HEK293T (cell line): ENCODE results near the gene MEGF6.

Experiments
- ARNT ChIP-seq: fragments of 450-650 bp; IDR thresholded peaks from 2 replicates; pipeline ENCODE4 v1.6.1; 2017; ENCODE audit warnings: mild to moderate bottlenecking
- BHLHE40 ChIP-seq: fragments of 450-650 bp; IDR thresholded peaks from 2 replicates; pipeline ENCODE4 v1.6.1; 2016; ENCODE audit warnings: mild to moderate bottlenecking, moderate library complexity, borderline replicate concordance
- ELF4 ChIP-seq: fragments of 450-650 bp; IDR thresholded peaks from 2 replicates; pipeline ENCODE4 v1.6.1; 2017; ENCODE audit warnings: antibody characterized with exemption
- FOXA1 ChIP-seq: fragments of 450-650 bp; IDR thresholded peaks from 2 replicates; pipeline ENCODE4 v1.6.1; 2016; ENCODE audit warnings: mild to moderate bottlenecking
- FOXK2 ChIP-seq: fragments of 450-650 bp; IDR thresholded peaks from 2 replicates; pipeline ENCODE4 v1.6.1; 2016; ENCODE audit warnings: mild to moderate bottlenecking
- FOXM1 ChIP-seq: fragments of 450-650 bp; IDR thresholded peaks from 2 replicates; pipeline ENCODE4 v1.6.1; 2017; ENCODE audit warnings: mild to moderate bottlenecking, borderline replicate concordance
- HDGF ChIP-seq: fragments of 450-650 bp; IDR thresholded peaks from 2 replicates; pipeline ENCODE4 v1.6.1; 2017; ENCODE audit warnings: antibody characterized with exemption, borderline replicate concordance
- NFRKB ChIP-seq: fragments of 450-650 bp; IDR thresholded peaks from 2 replicates; pipeline ENCODE4 v1.6.1; 2016; ENCODE audit warnings: mild to moderate bottlenecking, moderate library complexity
- SP1 ChIP-seq: fragments of 450-650 bp; IDR thresholded peaks from 2 replicates; pipeline ENCODE4 v1.6.1; 2017
- SUZ12 ChIP-seq: fragments of 450-650 bp; IDR thresholded peaks from 2 replicates; pipeline ENCODE4 v1.6.1; 2016; ENCODE audit warnings: mild to moderate bottlenecking
- TARDBP ChIP-seq: fragments of 450-650 bp; IDR thresholded peaks from 2 replicates; pipeline ENCODE4 v1.6.1; 2016
- ZNF384 ChIP-seq: fragments of 450-650 bp; IDR thresholded peaks from 2 replicates; pipeline ENCODE4 v1.6.1; 2016

- TF ChIP-seq ELF4: no peak
- TF ChIP-seq SUZ12: no peak
- no peak for TF ChIP-seq HDGF
- no peak for TF ChIP-seq SP1
- TF ChIP-seq NFRKB: no peak
- TF ChIP-seq FOXM1: no peak
- no peak for TF ChIP-seq FOXK2
- no peak for TF ChIP-seq ARNT
- TF ChIP-seq BHLHE40: no peak
- TF ChIP-seq FOXA1: no peak
- no peak for TF ChIP-seq ZNF384
- no peak for TF ChIP-seq TARDBP
These were observed 64.0 kb downstream of the MEGF6 start for GRCh38 chr1:3547055-3548005.
